ENCODE data around the gene KCNIP3.
A peak's percentile ranks its signal among the peaks of the same experiment; 100 is the strongest.

Gene KCNIP3

GRCh38 chr2:95275151-95275515, 22.0 kb upstream of the KCNIP3 start:
- DNase-seq = no peak

GRCh38 chr2:95275601-95276243, 21.4 kb upstream of the KCNIP3 start:
- DNase-seq = no peak

GRCh38 chr2:95276244-95276887, 20.8 kb upstream of the KCNIP3 start:
- DNase-seq = no peak

GRCh38 chr2:95276888-95277245, 20.3 kb upstream of the KCNIP3 start:
- no peak for DNase-seq

DNA sequence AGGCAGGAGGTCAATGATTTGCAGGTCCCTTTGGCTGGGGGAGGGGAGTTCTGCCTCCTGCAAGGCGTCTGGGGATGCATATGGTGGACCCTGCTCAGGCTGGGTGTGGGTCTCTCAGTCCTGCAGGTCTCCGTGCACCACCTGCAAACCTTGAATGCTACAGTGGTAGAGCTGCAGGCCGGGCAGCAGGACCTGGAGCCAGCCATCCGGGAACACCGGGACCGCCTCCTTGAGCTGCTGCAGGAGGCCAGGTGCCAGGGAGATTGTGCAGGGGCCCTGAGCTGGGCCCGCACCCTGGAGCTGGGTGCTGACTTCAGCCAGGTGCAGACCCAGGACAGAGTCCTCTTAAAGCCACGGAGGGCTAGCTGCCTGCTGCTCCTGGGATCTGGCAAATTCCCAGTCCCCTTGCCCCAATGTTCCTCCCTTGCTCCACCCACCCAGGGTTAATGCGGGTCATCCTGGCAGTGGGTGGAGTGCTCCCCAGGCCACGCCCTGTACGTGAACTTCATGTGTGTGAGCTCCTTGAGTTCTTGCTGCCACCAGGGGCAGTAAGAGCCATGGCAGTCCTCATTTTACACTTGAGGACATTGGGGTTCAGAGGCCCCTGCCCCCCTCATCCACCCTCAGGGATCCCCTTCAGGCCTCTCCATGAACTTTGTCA, 19.8 kb upstream of the KCNIP3 start:
- DNase-seq = peak; percentile 3

GRCh38 chr2:95278051-95278471, 19.1 kb upstream of the KCNIP3 start:
- DNase-seq = no peak

GRCh38 chr2:95278637-95279225, 18.4 kb upstream of the KCNIP3 start:
- no peak for DNase-seq

DNA sequence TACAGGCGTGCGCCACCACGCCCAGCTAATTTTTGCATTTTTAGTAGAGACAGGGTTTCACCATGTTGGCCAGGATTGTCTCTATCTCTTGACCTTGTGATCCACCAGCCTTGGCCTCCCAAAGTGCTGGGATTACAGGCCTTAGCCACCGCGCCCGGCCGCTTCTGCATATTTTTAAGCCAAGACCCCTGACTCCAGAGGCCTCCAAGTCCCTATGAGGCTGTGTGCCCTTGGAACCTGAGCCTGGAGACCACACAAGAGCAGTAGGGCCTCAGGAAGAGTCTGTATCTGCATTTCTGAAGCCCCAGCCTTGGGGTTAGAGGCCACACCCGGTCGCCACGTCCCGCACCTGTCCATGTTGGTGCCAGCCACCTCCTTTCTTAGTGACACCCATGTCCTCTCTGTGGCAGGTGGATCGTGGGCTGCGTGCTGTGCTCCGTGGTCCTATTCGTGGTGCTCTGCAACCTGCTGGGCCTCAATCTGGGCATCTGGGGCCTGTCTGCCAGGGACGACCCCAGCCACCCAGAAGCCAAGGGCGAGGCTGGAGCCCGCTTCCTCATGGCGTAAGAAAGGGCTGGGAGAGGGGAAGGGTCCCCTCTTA, 17.6 kb upstream of the KCNIP3 start:
- no peak for DNase-seq

GRCh38 chr2:95281071-95281470, 16.1 kb upstream of the KCNIP3 start:
- no peak for DNase-seq

DNA sequence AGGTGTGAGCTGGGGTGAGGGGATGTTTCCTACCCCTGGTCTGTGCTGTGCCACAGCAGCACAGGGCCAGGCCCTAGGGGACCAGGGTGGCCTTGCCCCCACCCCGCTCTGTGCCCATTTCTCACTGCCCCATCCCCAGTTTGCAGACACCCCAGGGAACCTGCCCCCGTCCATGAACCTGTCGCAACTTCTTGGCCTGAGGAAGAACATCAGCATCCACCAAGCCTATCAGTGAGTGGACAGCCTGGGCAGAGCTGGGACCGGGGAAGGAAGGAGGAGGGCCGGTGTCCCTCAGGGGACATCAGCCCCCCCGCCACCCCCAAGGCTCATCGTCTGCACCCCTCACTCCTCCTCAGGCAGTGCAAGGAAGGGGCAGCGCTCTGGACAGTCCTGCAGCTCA, 15.4 kb upstream of the KCNIP3 start:
- no peak for DNase-seq

GRCh38 chr2:95282458-95282857, 14.7 kb upstream of the KCNIP3 start:
- no peak for DNase-seq

DNA sequence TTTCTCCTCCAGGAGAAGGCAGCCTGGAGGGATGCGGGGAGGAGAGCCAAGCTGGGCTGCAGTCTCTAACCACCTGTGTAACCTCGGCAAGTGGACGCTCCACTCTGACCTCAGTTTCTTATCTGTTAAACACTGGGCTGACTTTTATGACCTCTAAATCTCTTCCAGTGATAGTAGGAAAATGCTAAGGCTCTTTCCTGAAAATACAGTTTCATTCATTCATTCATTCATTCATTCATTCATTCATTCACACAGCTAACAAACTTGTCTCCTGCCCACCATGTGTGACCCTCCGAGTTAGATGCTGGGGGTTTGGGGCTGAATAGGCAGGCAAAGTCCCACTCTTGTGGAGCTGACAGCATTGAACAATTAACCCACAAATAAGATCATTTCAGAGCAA, 13.6 kb upstream of the KCNIP3 start:
- DNase-seq = no peak

DNA sequence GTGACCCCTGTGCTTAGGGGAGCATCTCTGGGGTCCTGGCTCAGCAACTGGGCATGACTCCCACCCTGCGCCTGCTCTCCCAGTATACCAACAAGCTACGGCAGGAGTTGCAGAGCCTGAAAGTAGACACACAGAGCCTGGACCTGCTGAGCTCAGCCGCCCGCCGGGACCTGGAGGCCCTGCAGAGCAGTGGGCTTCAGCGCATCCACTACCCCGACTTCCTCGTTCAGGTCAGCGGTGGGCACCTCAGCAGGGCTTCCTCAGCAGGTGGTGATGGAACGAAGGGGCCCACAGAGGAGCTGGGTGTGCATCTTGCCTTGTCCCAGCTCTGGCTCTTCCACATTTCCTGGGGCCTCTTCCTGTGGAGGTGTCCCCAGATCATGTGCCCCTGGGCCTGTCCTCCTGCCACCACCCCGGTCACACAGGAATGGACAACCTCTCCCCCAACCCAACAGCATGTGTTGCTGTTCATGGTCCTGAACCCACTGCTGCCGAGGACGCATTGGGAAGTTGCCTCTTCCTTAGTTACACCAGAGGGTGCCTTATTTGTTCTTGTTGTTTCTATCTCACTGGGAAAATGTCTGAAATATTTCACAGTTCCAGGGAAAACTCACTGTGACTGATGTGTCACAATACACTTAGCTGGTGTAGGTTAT, 12.1 kb upstream of the KCNIP3 start:
- no peak for DNase-seq

- no peak for DNase-seq
Measured at GRCh38 chr2:95285542-95285932, 11.6 kb upstream of the KCNIP3 start.

- DNase-seq = no peak
Measured at GRCh38 chr2:95287336-95287735, 9.8 kb upstream of the KCNIP3 start.

GRCh38 chr2:95287806-95288205, 9.3 kb upstream of the KCNIP3 start:
- DNase-seq = no peak

GRCh38 chr2:95289253-95289652, 7.9 kb upstream of the KCNIP3 start:
- DNase-seq = no peak

- DNase-seq = peak; percentile 5
Measured at GRCh38 chr2:95291222-95291621, 5.9 kb upstream of the KCNIP3 start.

DNA sequence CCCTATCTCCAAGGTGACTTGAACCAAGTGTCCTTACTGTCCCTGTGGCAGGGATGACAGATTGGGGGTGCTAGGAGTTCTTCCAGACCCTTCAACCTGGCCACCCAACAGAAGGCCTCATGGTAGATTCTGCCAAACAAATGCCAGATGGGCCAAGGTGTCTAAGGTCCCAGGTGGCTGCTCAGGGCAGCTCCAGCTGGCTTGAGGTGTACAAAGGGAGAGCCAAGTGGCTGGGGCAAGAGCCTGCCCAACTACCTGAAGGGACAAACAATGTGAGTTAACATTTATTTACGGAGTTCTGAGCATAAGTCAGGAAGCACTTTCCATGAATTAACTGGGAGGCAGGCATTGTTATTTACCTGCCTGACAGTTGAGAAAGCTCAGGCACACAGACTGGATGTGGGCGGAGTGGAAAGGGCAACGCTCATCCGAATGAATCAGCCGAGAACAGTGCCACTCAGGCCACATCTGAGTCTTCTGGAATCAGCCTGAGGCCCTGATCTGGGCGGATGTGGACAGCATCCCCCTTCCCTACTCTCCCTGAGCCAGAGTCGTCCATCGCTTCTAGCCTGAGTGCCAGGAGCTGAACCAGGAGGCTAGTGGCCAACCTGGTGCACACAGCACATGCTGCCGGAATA, 4.4 kb upstream of the KCNIP3 start:
- no peak for DNase-seq

GRCh38 chr2:95294579-95295250, 2.4 kb upstream of the KCNIP3 start:
- DNase-seq = no peak

- no peak for DNase-seq
Measured at GRCh38 chr2:95295376-95295775, 1.8 kb upstream of the KCNIP3 start.

GRCh38 chr2:95296011-95296410, 1.1 kb upstream of the KCNIP3 start:
- no peak for DNase-seq
